NCI-H1417 treated with DMSO at 0.1 percent for 48 hours (cell line): ENCODE results near the gene MYOG.

ENCODE experiments used
- DNase-seq: peaks from one replicate; lab custom pipeline; 2025; lab: John Stamatoyannopoulos, UW

The MYOG gene

DNA sequence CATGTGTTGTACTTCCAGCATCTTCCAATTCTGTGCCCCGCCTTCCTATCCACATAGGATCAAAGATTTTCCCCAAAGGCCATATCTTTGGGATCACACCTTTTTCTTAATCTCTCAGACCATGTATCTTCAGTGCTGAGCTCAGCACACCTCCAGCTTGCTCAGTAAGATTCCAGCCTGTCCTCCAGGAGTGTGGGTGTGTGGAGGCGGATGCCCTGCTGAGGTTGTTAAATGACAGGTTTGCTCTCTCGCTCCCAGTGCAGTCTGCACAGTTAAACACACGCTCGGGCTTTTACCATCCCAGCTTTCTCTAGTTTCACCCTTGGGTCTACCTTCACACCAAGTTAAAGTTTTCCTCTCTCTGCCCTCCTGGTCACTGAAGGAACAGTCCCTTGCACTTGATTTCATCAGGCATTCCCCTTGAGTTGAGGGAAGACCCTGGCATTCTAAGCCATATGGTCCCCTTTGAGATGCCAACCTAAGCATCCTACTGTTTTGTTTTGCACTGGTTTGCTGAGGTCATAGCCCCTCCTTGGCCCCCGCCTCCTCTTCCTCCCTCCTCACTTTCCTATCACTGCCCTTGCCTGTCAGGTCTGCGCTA, 13.7 kb downstream of the MYOG start:
- DNase-seq = no peak

DNA sequence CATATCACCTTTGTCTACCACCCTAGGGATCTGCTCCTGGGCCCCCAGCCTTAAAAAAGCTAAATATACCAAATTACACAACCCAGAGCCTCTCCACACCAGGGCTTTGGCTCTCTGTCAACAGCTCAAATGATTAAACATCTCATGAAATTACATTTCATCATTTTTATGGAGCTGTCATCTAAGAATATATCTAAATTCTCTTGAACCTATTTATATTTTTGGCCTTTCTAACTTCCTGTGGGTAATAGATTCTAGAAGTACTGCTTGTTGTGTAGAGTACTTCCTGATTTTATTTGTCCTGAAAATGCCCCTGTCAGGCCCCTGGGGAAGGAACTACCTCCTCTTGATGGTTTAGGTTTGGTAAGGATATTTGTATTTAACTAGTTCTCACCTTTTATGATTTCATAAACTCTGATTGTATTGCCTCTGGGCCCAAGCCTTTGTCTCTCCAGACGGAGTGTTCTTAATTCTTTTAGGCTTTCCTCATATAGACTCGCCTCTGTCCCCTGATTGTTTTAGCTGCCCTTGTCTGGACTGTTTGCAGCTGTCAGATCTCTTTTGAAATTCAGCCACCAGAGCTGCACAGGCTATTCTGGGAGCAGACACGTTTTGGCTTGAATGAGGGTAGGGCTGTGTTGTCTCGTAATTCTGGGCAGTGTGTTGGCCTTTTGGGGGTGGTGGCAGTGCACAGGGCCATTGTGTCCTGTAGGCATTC, 16.6 kb downstream of the MYOG start:
- no peak for DNase-seq

DNA sequence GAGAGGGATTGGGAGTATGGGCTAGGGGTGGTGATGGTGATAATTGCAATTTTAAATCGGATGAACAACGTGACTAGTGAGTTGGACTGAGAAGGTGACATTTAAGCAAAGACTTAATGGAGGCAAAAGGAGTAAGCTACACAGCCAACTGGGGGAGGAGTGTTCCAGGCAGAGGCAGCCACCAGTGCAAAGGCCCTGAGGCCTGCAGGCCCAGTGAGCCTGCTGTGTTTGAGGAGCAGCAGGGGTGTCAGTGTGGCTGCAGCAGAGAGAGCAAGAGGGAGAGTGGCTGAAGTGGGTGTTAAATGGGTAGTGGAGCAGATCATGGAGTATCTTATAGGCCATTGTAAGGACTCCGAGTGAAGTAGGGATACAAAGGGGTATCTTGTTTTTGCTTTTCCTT, 18.8 kb downstream of the MYOG start:
- DNase-seq = no peak

DNA sequence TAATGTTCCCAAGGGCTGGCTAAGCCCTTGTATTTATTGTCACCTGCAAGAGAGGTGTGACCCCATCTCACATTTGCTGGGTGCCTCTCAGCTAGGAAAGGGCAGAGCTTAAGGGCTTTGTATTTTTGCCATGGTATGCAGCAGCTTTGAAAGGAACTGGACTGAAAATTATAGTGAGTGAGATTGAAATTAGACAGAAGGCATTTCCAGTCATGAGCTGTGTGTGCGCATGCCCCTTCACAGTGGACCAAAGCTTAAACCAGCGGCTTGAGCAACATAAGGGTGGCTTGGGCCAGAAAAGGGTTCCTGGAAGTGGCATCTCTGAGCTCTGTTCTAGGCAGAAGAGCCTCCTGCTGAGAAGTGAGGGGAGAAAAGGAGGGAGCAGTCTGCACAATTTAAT, 19.8 kb downstream of the MYOG start:
- DNase-seq = no peak

DNA sequence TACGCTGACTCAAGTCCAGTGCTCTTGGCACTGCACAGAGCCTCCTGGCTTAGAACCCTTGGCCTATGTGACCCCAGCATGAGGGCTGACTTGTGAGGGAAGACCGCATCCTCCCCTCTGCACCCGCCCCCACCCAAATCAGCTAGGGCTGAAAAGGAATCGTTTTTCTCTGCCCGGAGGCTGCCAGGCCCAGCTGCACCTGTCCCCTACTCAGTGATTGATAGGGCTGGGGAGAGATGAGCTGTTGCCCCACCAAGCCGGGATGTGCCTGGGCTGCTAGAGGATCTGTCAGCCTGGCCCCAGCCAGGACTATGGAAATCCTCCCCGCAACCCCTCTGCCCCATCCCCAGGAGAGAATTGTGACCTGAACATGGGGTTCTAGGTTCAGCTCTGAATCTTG, 20.6 kb downstream of the MYOG start:
- DNase-seq = no peak

DNA sequence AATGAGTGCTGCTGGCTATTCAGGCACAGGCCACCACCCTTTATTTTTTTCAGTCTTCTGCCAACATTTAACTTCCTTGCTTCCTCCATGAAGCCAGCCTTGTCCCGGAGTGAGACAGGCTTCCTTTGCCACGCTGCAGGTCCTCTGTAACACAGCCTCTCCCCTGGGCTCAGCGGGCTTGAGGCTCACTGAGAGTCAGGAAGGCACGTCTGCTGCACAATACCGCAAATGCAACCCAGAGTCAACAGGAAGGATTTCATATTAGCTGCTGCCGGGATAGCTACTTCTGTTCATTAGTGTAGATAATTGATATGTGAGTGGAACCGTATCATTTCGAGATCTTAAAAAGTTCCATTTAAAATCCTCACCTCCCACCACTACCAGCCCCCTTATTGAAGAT, 22.5 kb downstream of the MYOG start:
- DNase-seq = no peak

DNA sequence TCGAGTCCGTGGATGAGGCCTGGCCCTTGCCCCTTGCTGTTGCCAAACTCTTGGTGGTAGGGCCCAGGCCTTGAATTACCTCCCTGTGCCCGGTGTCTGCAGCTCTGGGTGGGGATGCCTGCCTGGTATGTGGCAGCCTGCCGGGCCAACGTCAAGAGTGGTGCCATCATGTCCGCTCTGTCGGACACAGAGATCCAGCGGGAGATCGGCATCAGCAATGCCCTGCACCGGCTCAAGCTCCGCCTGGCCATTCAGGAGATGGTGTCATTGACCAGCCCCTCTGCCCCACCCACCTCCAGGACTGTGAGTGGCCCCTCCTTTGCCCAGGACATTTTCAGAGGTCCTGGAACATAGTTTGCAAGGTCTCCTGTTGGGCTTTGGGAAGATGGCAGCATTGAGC, 25.7 kb downstream of the MYOG start:
- no peak for DNase-seq

DNA sequence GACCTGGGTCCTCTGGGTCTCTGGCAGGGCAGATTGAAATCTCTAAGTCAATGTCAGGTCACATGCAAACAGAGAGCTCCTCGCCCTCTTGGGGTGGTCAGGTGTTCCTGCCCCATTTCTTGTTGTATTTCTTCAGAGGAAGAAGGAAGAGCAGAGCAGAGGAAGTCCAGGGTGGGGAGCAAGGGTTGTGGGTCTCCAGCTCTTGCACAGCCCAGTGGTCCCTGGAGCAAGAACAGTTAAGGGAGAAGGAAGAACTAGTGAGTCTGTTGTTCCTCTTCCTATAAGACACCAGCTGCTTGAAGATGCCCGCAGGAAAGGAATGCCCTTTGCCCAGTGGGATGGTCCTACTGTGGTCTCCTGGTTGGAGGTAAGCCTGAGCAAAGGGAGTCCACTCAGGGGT, 26.3 kb downstream of the MYOG start:
- no peak for DNase-seq

DNA sequence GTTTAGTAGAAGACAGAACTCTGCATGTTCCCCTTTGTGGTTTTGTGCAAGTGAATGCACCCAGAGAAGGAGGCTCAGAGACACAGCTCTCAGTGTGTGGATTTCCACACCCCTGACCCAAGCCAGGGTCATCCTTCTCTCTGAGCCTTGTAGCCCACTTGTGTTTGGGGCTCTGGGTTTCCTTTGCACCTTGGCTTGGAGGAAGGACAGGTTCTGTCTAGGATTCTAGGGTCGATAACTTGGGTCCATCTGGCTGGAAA, 27.2 kb downstream of the MYOG start:
- DNase-seq = no peak

DNA sequence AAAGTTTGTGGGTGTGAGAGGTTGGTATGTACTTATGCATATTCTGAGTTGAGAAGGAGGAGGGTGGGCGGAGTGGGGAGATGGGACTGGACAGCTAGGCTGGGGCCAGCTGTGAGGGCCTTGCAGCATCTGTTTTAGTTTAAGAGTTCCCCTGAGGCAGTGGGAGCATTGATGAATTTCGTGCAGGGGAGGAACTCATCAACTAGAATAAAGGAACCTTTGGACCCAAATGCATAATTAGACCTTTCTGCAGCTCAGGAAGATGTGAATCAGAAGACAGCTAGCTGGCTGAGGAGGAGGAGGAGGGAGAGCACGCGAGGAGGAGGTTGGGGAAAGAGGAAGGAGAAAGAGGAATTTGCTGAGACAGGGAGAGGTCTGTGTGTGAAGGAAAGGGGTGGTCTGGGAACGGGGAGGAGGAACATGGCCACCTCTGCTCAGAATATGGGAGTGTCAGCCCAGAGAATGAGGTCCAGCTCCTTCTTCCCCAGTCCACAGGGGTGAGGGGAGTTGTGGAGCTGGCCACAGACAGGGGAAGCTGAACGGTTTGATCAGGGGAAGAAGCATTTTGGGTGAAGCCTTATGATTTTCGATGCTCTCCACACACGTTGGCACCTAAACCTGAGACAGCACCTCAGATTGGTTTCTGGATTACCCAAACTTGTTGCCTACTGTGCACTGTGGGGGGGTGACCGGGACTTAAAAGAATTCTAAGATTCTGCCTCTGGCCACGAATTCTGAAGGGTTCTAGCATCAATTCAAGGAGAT, 27.7 kb downstream of the MYOG start:
- DNase-seq = no peak

DNA sequence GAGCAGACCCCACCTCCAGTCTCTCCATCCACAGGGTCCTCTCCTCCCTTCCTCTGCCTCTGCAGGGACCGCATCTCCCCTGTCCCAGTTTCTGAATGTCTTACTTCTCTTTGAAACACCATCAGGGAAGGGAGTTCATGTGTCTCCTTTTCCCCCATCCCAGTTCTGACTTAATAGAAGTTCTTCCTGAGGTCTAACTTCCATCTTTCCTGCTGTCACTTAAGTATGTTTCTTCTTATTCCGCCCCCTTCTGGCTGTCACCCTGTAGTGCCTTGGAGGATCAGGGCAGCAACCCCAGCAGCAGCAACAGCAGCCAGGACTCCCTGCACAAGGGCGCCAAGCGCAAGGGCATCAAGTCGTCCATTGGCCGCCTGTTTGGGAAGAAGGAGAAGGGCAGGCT, 29.3 kb downstream of the MYOG start:
- no peak for DNase-seq

DNA sequence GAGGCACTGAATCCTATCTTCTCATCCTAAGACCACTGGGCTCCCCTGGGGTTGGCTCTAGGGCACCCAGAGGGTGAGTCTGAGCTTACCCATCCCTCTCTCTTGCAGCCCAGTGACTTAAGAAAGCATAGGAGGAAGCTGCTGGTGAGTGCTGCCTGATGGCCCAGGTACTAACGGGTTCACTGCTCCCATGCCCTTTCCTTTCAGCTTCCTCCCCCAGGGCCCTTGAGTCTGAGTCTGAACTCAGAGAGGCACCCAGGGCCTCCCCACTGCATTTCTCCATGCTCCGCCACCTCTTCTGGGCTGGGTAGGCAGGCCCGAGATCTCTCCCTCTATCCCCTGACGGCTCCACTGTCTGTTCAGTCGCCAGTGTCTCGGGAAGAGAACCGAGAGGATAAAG, 29.8 kb downstream of the MYOG start:
- DNase-seq = no peak

DNA sequence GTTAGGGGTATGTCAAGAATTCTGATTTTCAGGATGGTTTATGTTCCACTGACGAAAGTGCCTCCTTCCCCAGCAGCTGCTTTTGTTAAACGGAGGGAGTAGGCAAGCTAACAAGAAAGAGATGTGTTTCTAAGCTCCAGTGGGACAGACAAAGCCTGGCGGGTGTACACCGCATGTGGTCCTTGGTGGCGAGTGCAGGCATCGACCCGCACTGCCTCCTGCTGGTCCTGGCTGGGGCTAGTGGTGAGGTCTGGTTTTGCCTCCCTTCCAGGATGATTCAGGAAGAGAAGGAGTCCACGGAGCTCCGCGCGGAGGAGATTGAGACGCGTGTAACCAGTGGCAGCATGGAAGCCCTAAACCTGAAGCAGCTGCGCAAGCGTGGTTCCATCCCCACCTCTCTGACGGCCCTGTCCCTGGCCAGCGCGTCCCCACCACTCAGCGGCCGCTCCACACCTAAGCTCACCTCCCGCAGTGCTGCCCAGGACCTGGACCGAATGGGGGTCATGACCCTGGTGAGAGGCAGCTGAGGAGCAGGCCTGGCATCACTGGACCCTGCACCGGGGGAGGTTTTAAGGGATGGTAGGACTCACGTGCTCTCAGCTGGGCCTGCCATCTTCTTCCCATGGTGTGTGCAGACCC, 30.5 kb downstream of the MYOG start:
- no peak for DNase-seq

DNA sequence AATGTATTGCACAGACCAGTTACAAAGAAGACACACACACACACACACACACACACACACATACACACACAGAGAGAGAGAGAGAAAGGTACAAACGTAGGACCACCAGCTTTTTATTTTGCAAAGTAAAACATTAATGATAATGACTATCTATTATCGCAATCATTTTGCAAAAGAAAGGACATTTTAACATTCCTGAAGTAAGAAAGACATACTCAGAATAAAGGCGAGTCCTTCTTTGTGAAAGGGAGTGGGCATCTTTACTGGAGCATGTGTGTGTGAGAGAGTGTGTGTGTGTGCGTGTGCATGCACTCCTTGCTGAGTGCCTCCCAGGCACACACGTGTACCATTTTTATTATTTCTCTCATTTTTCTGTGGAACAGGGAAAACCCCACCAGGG, 31.2 kb downstream of the MYOG start:
- no peak for DNase-seq

DNA sequence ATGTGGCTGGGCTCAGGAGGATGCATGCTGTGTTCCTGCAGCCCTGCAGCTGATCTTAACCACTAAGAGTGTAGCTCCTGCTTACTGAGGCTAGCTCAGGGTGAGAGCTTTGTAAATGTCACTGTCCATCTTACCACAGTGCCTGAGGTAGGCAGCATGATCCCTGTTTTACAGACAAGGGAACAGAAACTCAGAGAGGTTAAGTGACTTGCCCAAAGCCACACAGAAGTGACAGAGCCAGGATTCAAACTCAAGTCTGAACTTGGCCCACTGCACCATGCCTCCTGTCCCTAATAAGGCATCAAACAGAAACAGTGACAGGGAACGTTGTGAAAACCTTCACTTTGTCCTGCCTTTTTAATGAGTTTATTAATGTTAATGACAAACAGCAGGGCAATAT, 31.6 kb downstream of the MYOG start:
- DNase-seq = no peak

DNA sequence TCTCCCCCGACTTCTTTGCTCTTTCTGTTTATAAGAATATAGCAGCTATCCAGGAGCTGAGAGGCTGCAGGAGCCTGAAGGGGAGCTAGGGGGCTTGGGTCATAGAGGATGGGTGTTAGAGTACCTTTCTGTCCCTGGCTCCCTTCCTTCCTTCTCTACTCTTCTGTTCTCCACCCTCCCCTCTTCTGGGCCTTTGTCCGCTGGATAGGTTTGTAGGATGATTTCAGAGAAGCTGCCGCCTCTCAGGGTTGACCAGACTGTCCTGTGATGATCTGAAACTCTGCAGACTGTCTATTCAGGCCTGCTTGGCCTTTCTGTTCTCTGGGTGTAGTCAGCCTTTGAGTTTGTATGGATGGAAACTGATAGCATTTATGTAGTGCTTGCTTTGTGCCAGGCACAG, 33.2 kb downstream of the MYOG start:
- DNase-seq = no peak

DNA sequence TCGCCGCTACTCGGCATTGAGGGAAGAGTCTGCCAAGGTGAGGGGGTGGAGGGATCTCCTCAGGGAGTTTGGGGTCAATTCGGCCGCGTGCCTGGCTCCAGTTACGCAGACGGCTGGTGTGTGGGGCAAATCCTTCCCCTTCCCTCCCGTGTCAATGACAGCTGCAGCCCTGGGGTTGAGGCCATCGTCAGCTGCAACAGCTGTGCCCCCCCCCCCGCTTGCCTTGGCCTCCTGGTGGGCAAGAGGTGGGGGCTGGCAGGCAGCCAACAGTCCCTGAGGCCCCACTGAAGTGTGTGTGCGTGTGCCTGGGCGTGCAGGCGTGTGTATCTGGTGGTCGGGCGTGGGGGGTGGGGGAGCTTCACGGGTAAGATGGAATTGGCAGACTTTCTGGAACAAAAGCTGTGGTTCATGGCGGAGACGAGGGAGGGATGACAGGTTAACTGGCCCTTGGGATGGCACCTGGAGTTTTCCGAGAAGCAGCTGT, 33.9 kb downstream of the MYOG start:
- no peak for DNase-seq

DNA sequence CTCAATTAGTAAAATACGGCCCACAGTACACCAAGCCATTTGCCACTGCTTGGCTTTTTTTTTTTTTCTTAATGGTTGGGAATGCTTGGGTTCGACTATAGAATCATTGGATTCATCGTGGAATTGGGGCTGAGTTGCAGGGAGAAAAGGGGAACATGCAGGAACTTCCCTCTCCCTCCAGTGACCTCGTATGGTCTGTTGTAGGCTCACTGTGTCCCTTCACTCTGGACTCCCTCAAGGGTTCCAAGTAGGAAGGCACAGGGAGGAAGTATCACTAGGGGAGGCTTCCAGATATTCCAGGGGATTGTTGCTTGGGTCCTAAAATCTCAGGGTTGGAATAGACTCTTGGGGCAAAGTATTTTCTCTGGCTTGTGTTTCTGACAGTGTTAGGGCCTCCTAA, 35.0 kb downstream of the MYOG start:
- DNase-seq = no peak

DNA sequence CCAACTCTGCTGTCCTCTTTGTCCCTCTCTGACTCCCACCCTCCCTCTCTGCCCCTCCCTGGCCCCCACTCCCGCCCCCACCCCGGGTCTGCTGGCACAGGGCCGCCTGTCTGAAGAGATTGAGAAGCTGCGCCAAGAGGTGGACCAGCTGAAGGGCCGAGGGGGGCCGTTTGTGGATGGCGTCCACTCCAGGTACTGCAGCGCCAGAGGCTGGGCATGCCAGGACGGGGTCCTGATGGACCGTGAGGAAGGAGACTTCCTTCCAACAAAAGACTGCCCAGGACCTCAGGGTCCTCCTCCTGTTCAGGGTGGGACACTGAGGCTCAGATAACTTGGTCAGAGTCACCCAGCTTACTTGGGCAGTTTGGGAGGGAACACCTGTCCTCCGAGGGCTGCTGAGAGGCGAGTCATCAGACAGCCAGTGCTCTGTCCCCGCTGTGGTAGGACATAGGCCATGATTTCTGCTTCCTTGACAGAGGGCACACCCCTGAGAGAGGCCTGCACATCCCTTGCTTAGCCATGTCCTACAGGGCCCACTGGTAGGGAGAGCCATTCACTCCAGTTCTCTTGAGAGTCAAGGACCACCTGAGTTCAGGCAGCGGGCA, 36.1 kb downstream of the MYOG start:
- DNase-seq = no peak

DNA sequence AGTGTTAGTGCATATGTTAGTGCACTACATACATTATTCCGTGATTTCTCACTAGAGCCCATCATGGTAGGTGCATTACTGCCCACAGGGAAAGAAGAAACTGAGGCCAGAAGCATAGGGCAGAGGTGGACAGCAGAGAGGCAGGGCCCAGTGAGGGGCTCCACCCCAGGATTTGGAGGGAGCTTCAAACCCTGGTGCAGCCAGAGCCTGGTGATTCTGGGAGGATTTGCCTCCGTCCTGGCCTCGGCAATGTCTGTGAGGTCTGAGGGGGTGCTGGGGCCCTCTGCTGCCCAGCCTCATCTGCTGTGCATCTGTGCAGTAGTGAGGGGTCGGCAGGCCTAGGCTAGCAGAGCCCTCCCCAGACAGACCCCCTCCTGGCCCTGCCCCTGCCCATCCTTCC, 36.7 kb downstream of the MYOG start:
- DNase-seq = no peak

DNA sequence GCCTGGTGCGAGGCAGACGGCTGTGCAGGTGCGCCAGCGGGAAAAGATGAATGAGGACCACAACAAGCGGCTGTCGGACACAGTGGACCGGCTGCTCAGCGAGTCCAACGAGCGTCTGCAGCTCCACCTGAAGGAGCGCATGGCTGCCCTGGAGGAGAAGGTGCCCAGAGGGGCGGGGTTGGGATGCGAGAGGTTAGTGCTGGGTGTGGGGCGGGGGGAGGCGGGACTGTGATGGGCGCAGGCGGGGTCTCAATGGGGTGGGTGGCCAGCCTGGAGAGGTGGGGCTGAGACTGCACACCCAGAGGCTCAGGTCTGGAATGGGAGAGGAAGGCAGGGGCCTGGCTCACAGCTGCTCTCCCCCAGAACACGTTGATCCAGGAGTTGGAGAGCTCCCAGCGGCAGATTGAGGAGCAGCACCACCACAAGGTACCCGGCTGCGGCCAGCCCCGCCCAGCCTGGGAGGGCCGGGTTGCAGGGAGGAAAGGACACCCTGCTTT, 37.2 kb downstream of the MYOG start:
- DNase-seq = no peak

DNA sequence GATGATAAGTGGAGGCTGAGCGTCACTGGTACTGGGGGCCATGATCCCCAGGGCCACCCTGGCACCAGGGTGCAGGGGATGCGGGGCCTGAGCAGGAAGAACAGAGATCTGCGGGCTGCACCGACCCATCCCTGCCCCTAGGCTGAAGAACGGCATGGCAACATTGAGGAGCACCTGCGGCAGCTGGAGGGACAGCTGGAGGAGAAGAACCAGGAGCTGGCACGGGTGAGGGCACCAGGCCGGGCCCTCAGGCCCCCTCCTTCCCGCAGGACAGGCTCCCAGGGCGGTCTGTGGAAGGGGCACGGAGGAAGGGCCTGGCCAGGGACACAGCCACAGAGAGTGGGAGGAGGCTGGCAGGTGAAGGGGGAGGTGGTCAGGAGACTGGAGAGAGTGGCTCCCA, 37.7 kb downstream of the MYOG start:
- DNase-seq = no peak
